Esophagus squamous epithelium (tissue), 4 donors: Measurements from ENCODE around the gene CORO2A.
"Not testable (repeated sequence)": the region's sequence is repeated elsewhere in the genome, so short reads cannot be mapped to it uniquely, and the experiment has no call there.

ENCODE experiments used
- CTCF ChIP-seq, 6 experiments: fragments of 450-650 bp in 4 of 6; fragments of 200-600 bp in 2 of 6; sonication (generic) in 2 of 6; IDR thresholded peaks; one replicate each; pipeline ENCODE4 v1.5.1; 2016 to 2019; ENCODE audit warnings: antibody characterized with exemption in 6 of 6, mild to moderate bottlenecking in 4 of 6, moderate library complexity in 4 of 6
- POLR2A ChIP-seq, 4 donors: fragments of 450-650 bp; IDR thresholded peaks; one replicate each; pipeline ENCODE4 v1.6.1; 2017; ENCODE audit warnings: antibody characterized with exemption in 4 of 4, mild to moderate bottlenecking in 4 of 4, moderate library complexity in 3 of 4

- TF ChIP-seq CTCF, POLR2A (IDR thresholded peaks at IDR 0.05): not testable (repeated sequence)
Measured at GRCh38 chr9:98090674-98091073, 101.8 kb downstream of the CORO2A start.
